Cardiac muscle cell (in vitro differentiated cells and primary cell): ENCODE measurements around the gene DNMT3B. TPM values are rescaled to one million over a fixed set of nuclear protein-coding genes. Genes with fewer than 3 reads are reported as not detected.
"Not testable (repeated sequence)": the region's sequence is repeated elsewhere in the genome, so short reads cannot be mapped to it uniquely, and the experiment has no call there.

ENCODE experiments used
- DNase-seq, 2 donors: peaks; one replicate each; pipeline versions ENCODE4 v3.0.0 to v3.0.0-alpha.2; 2010 to 2017; ENCODE audit warnings: low read depth in 1 of 2, low spot score in 1 of 2
- H3K27ac ChIP-seq: fragments of 200-600 bp; sonication (generic); 2 replicates; pipeline ENCODE4 v1.5.1; 2016
- H3K27me3 ChIP-seq: fragments of 200-600 bp; sonication (generic); 2 replicates; pipeline ENCODE4 v1.6.0; 2016; ENCODE audit warnings: control low read depth
- H3K36me3 ChIP-seq: fragments of 200-600 bp; sonication (generic); 2 replicates; pipeline ENCODE4 v1.5.1; 2016; ENCODE audit warnings: control low read depth
- H3K4me1 ChIP-seq: fragments of 200-600 bp; sonication (generic); 2 replicates; pipeline ENCODE4 v1.8.1; 2017; ENCODE audit warnings: low read depth, mild to moderate bottlenecking, mixed run types
- H3K4me3 ChIP-seq: fragments of 200-600 bp; sonication (generic); 2 replicates; pipeline ENCODE4 v1.5.1; 2016; ENCODE audit warnings: mild to moderate bottlenecking
- H3K9me3 ChIP-seq: fragments of 200-600 bp; sonication (generic); 2 replicates; pipeline ENCODE4 v1.5.1; 2017; ENCODE audit warnings: low read depth, mild to moderate bottlenecking, control low read depth
- polyA plus RNA-seq: library from polyadenylated mRNA; unstranded; fragments of >200 nt; fragmentation: Nextera tagmentation; extraction: Ambion mirVana; gene quantifications from 2 replicates; pipeline ENCODE4 v1.2.1, GENCODE V29; 2016
- total RNA-seq: library from RNA; depleted of rRNA; stranded (reverse); fragments of >200 nt; gene quantifications from 2 replicates; pipeline ENCODE4 v1.2.3, GENCODE V29; 2016
- TF ChIP-seq, protein P1 (sequence below): IDR thresholded peaks from 2 replicates; pipeline ENCODE4 v1.5.1; 2012; ENCODE audit warnings: low read depth, mild to moderate bottlenecking, low read length

DNMT3B gene
- total and polyA plus RNA-seq, 2 experiments from 2014 or later, result 10.2 to 24.3 TPM

DNA sequence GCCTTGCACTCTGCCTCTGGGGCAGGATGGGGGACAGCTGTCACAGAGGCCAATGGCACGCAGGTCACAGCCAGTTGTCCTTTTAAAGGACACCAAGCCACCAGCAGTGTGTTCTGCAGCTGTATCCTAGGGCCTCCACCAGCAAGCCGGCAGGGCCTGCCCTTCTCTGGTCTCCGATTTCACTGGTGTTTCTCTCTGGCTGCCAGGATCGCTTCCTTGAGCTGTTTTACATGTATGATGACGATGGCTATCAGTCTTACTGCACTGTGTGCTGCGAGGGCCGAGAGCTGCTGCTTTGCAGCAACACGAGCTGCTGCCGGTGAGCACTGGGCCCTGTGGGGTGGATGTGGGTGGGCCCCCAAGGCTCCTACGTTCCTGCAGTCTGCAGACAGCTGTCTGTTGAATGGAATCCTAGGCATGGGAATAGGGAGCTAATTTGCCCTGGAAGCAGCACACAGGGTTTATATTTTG is 34.8 kb downstream of the DNMT3B start:
- peak overlapping the region; percentile 22 for H3K27ac ChIP-seq

DNA sequence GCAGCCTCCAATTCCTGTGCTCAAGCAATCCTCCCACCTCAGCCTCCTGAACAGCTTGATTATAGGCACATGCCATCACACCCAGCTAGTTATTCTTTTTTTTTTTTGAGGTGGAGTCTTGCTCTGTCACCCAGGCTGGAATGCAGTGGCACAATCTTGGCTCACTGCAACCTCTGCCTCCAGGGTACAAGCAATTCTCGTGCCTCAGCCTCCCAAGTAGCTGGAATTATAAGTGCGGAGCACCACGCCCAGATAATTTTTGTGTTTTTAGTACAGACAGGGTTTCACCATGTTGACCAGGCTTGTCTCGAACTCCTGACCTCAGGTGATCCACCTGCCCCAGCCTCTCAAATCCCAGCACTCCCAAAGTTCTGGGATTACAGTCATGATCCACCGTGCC is 35.4 kb downstream of the DNMT3B start:
- not testable (repeated sequence) for H3K27me3 ChIP-seq, H3K4me3 ChIP-seq, H3K27ac ChIP-seq, DNase-seq, H3K4me1 ChIP-seq, H3K9me3 ChIP-seq
- peaks cover 14% of the 10 kb centered on the region for H3K36me3 ChIP-seq

More for the DNA sequence above, 34.8 kb downstream of the DNMT3B start:
- H3K4me1 ChIP-seq, result peaks cover 6% of the 10 kb centered on the region
- no peak for DNase-seq
- no peaks in the 10 kb centered on the region for H3K9me3 ChIP-seq
- H3K4me3 ChIP-seq, result no peak overlapping the region
- TF ChIP-seq, protein P1, sequence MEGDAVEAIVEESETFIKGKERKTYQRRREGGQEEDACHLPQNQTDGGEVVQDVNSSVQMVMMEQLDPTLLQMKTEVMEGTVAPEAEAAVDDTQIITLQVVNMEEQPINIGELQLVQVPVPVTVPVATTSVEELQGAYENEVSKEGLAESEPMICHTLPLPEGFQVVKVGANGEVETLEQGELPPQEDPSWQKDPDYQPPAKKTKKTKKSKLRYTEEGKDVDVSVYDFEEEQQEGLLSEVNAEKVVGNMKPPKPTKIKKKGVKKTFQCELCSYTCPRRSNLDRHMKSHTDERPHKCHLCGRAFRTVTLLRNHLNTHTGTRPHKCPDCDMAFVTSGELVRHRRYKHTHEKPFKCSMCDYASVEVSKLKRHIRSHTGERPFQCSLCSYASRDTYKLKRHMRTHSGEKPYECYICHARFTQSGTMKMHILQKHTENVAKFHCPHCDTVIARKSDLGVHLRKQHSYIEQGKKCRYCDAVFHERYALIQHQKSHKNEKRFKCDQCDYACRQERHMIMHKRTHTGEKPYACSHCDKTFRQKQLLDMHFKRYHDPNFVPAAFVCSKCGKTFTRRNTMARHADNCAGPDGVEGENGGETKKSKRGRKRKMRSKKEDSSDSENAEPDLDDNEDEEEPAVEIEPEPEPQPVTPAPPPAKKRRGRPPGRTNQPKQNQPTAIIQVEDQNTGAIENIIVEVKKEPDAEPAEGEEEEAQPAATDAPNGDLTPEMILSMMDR, result no peak
- no peaks in the 10 kb centered on the region for H3K27me3 ChIP-seq
- peaks cover 14% of the 10 kb centered on the region for H3K36me3 ChIP-seq

DNA sequence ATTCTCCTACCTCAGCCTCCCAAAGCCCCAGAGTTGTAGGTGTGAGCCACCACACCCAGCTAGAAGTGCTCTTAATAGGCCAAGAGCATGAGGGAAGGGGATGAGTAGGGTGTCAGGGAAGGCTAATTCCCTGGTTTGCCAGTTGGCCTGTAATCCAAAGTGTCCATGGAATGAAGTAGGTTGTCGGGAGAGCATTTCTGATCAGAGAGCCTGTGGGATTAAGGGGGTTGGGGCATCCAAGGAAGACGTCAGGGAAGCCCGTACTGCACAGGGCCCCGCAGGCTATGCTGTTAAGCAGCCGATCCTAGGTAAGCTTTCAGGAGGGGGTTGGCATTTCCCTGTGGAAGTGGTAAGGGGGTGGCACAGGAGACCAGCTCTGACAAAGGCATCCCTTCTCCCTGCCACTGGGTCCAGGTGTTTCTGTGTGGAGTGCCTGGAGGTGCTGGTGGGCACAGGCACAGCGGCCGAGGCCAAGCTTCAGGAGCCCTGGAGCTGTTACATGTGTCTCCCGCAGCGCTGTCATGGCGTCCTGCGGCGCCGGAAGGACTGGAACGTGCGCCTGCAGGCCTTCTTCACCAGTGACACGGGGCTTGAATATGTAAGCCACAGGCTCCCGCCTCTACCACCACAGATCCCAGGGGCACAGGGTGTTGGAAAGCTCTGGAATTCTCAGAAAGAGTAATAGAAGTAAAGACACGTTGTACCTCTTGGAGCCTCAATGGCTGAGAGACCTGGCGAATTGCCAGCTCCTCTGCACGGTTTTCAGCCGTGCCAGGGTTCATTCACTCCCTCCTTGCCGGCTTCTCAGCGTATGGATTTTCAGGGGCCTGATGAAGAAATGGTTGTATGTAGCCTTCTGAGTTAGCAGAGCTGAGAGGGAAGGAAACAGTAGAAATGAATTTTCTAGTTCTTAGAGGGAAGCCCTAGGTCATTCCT is 36.1 kb downstream of the DNMT3B start:
- no peak for DNase-seq
- no peaks in the 10 kb centered on the region for H3K4me1 ChIP-seq
- no peak overlapping the region for H3K4me3 ChIP-seq
- H3K36me3 ChIP-seq, result peaks cover 21% of the 10 kb centered on the region
- H3K27me3 ChIP-seq, result no peaks in the 10 kb centered on the region
- TF ChIP-seq, protein P1, result no peak
- H3K27ac ChIP-seq, result no peak overlapping the region
- H3K9me3 ChIP-seq, result no peaks in the 10 kb centered on the region

DNA sequence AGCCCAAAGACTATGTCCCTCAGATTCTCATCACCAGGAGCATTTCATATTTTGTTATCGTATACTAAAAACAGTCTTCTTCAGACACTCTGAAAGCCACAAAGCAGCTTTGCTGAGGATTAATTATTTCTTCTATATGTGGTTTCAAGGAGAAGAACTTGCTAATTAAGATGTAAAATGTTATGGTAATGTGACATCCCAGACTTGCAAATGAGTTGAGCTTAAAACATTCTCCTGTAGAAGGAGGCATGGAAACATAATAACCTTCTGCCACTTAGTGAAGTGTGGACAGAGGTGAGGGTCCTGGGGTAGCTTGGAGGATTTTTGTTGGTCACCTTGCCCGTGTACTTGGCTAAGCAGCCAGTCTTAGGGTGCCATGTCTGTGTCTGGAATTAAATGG is 40.9 kb downstream of the DNMT3B start:
- no peak for DNase-seq
- TF ChIP-seq, protein P1, result no peak
- no peak overlapping the region for H3K27ac ChIP-seq
- H3K4me1 ChIP-seq, result peaks cover 11% of the 10 kb centered on the region
- H3K9me3 ChIP-seq, result no peaks in the 10 kb centered on the region
- no peak overlapping the region for H3K4me3 ChIP-seq
- no peaks in the 10 kb centered on the region for H3K27me3 ChIP-seq
- peaks cover 21% of the 10 kb centered on the region for H3K36me3 ChIP-seq

DNA sequence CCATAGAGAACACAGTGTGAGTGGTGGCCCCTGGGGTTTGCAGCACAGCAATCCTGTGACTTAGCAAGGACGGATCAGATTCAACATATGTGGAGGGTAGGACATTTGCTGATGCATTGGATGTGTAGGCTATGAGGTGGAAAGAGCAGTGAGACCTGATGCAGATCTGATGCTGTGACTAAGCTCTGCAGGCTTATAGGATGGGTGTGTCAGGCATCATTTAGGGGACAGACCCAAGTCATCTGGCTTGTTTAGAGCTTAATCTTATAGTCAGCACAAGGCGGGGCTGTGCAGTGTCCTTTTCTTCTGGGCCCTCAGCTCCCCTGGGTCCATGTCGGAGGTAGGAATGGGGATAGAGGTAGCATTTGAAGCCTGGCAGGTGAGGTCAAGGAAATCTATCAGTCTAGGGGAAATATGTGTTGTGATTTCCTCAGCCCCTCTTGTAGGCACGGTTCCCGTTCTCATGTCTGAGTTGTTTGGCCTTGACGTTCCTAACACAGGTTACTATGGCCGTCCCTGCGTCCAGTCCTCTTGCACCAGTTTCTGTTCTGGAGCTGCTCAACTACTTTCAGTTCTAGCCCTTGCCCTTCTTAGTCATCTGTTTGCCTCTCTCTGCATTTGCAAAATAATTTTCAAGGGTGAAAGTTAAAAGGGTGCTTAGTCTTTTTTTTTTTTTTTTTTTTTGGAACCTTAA is 42.0 kb downstream of the DNMT3B start:
- Histone ChIP-seq H3K36me3 (peaks cover 18% of the 10 kb centered on the region), H3K27ac (no peak overlapping the region), H3K4me3 (no peak overlapping the region), H3K9me3 (no peaks in the 10 kb centered on the region), H3K4me1 (peaks cover 21% of the 10 kb centered on the region), H3K27me3 (no peaks in the 10 kb centered on the region)
- TF ChIP-seq, protein P1, result no peak
- DNase-seq, result no peak
